BLaER1 treated with 17β-estradiol and CSF1 and Interleukin-3, amounts not matched to agents 10 nM and 100 nM (cell line): ENCODE measurements around the gene SDCCAG8.

Experiments used
- H3K27ac ChIP-seq, 11 experiments: shearing (Covaris generic); formaldehyde crosslinking; 2 replicates each; pipeline ENCODE4 v1.8.1; 2022
- H3K27me3 ChIP-seq, 11 experiments: shearing (Covaris generic); formaldehyde crosslinking; 2 replicates each; pipeline ENCODE4 v1.8.1; 2022
- H3K36me3 ChIP-seq, 11 experiments: shearing (Covaris generic); formaldehyde crosslinking; 2 replicates each; pipeline ENCODE4 v1.8.1; 2022
- H3K4me1 ChIP-seq, 10 experiments: shearing (Covaris generic); formaldehyde crosslinking; 2 replicates each; pipeline ENCODE4 v1.8.1; 2022
- H3K4me2 ChIP-seq, 11 experiments: shearing (Covaris generic); formaldehyde crosslinking; 2 replicates each; pipeline ENCODE4 v1.8.1; 2022
- H3K4me3 ChIP-seq, 10 experiments: shearing (Covaris generic); formaldehyde crosslinking; 2 replicates each; pipeline ENCODE4 v1.8.1; 2022
- H3K9ac ChIP-seq, 11 experiments: shearing (Covaris generic); formaldehyde crosslinking; 2 replicates each; pipeline ENCODE4 v1.8.1; 2022
- H3K9me3 ChIP-seq, 11 experiments: shearing (Covaris generic); formaldehyde crosslinking; replicated peaks in 1 of 11; 2 replicates each; pipeline ENCODE4 v1.8.1; 2022
- H4K20me1 ChIP-seq, 11 experiments: shearing (Covaris generic); formaldehyde crosslinking; 2 replicates each; pipeline ENCODE4 v1.8.1; 2022
- Cebpa-rat ChIP-seq, 11 experiments: shearing (Covaris generic); IDR thresholded peaks; 2 replicates each; pipeline ENCODE4 v1.8.1; 2022

SDCCAG8 gene

DNA sequence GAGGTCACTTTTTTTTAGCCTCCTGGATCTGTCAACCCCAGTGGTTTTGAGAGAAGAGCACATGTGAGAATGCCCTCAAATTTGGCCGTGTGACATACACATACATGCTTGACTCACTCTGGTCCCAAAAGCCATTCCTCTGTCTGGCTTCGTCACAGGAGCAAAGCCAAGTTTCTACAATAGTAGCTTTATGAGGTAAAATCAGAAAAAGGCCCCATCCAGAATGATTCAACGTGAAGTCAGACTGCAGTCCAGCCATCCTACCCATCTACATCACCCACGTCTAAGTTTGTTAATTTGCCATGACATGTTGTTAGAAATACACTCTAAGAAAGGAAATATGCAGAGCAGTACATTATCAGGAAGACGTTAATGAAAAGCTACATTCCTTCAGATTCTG lies 245.2 kb downstream of the SDCCAG8 start:
- Histone ChIP-seq H3K27me3 (no peaks in the 10 kb centered on the region), H3K4me3 (no peak overlapping the region), H3K9ac (no peak overlapping the region), H3K36me3 (peaks cover 5 to 71% (median 24%) of the 10 kb centered on the region in 11 experiments; a peak in 16 of 22 replicates), H4K20me1 (no peaks in the 10 kb centered on the region), H3K9me3 (no peaks in the 10 kb centered on the region), H3K4me1 (peaks cover 16 to 32% (median 24%) of the 10 kb centered on the region in 10 experiments), H3K4me2 (no peak overlapping the region), H3K27ac (no peak overlapping the region)
- no peak for TF ChIP-seq Cebpa-rat (IDR thresholded peaks at IDR 0.05)

DNA sequence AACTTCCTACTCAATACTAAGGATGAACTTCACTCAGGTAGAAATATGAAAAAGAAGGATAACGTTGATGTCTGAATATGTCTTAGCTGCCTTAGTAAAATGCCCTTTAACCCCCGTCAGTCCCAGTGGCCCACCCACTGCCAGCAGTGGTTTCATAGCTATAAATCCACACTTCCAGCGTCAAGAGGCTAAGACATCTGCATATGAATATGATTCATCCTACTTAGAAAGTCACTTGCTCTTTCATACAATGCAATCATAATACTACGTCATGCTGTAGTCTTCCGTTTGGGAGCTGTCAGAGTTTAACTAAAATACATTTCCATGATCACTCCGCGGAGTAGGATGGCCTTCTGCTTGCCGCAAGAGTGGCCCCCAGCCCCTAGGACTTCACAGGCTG lies 247.3 kb downstream of the SDCCAG8 start:
- H3K27ac ChIP-seq, result no peak overlapping the region
- TF ChIP-seq Cebpa-rat (IDR thresholded peaks at IDR 0.05), result no peak
- H3K36me3 ChIP-seq, result peaks cover 1 to 63% (median 18%) of the 10 kb centered on the region in 11 experiments; a peak in 15 of 22 replicates
- H3K9ac ChIP-seq, result no peak overlapping the region
- no peak overlapping the region for H3K4me3 ChIP-seq
- H3K27me3 ChIP-seq, result no peaks in the 10 kb centered on the region
- H3K9me3 ChIP-seq, result no peaks in the 10 kb centered on the region
- H3K4me1 ChIP-seq, result peaks cover 27 to 40% (median 35%) of the 10 kb centered on the region in 10 experiments
- H4K20me1 ChIP-seq, result no peaks in the 10 kb centered on the region
- no peak overlapping the region for H3K4me2 ChIP-seq

DNA sequence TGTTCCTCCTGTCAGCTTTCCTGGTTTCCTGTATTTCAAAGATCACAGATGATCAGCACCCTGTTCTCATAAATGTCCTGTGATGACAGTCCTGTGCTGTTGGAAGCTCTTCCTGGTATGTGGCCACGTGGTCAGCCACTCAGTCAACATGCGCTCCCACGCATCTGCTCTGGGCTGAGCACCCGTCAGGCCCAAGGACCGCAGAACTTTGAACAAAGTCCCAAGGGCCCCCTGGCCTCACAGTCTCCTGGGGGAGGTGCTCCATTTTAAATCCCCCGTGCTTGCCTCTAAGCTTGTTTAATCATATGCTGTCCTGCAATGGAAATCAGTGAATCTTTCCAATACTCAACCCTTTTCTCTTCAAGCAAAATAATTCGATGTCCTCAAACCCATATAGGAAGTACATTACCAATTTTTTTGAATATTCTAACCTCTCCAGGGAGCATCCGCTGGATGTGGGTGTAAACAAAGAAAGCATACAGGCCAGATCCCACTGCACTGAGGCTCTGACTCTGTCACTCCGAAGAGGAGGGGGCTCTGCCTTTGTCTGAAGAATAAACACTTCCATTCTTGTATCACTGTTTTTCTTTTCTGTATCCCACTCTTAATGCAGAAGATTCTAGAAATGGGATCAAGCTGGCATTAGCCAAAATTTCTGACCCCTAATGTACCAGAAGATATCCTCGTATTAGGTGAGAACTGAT lies 250.3 kb downstream of the SDCCAG8 start:
- H3K4me1 ChIP-seq, result peaks cover 43 to 50% (median 44%) of the 10 kb centered on the region in 10 experiments
- H3K36me3 ChIP-seq, result peaks cover 9 to 50% (median 20%) of the 10 kb centered on the region in 11 experiments; a peak in 19 of 22 replicates
- peak overlapping the region in 7 of 11 experiments; percentile 3 to 59 (median 53); a peak in 10 of 22 replicates for H3K9ac ChIP-seq
- peak overlapping the region in 10 of 11 experiments; percentile 24 to 71 (median 62); a peak in 20 of 22 replicates for H3K27ac ChIP-seq
- H3K4me3 ChIP-seq, result peak overlapping the region in 5 of 10 experiments; percentile 4 to 46 (median 13); a peak in 3 of 20 replicates
- H3K9me3 ChIP-seq, result no peaks in the 10 kb centered on the region
- peak overlapping the region; percentile 78 to 97 (median 92) for H3K4me2 ChIP-seq
- H3K27me3 ChIP-seq, result no peaks in the 10 kb centered on the region
- no peak for TF ChIP-seq Cebpa-rat (IDR thresholded peaks at IDR 0.05)
- no peaks in the 10 kb centered on the region for H4K20me1 ChIP-seq

DNA sequence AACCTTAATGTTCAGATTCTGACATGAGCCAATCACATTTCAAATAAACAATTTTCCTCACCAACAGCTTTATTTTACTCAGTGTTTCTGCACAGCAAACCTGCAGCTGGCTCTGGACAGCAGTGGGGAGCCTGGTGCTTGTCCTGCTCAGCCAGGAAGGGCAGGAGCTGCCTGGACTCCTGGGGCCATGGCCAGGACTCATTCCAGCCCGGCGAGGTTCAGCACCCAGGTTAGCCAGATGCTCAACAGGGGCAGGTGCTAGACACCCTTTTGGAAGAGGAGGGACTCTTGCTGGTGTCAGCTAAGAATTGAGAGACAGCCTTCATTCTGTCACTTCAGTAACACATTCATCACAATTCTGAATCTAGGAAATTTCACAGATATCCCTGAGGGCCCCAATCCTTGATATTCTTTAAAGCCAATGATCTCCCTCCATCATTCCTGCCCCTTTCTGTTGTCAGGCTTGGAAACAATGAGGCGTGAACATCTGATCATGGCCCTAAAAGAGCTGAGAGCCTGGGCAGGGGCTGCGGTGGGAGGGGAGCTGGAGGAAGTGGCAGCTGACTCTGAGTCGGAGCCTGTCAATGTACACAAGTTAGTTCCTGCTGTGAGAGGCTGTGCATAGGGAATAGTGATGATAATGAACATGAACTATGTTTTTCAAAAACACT lies 251.3 kb downstream of the SDCCAG8 start:
- peak overlapping the region; percentile 78 to 97 (median 92) for H3K4me2 ChIP-seq
- no peaks in the 10 kb centered on the region for H3K27me3 ChIP-seq
- peak overlapping the region in 7 of 10 experiments; percentile 4 to 46 (median 13); a peak in 8 of 20 replicates for H3K4me3 ChIP-seq
- H3K9me3 ChIP-seq, result no peaks in the 10 kb centered on the region
- H3K9ac ChIP-seq, result peak overlapping the region in 10 of 11 experiments; percentile 3 to 59 (median 50); a peak in 15 of 22 replicates
- H3K36me3 ChIP-seq, result peaks cover 11 to 51% (median 26%) of the 10 kb centered on the region in 11 experiments; a peak in 19 of 22 replicates
- peak overlapping the region in 10 of 11 experiments; percentile 29 to 71 (median 62); a peak in 21 of 22 replicates for H3K27ac ChIP-seq
- no peaks in the 10 kb centered on the region for H4K20me1 ChIP-seq
- H3K4me1 ChIP-seq, result peaks cover 43 to 50% (median 44%) of the 10 kb centered on the region in 10 experiments
- no peak for TF ChIP-seq Cebpa-rat (IDR thresholded peaks at IDR 0.05)

DNA sequence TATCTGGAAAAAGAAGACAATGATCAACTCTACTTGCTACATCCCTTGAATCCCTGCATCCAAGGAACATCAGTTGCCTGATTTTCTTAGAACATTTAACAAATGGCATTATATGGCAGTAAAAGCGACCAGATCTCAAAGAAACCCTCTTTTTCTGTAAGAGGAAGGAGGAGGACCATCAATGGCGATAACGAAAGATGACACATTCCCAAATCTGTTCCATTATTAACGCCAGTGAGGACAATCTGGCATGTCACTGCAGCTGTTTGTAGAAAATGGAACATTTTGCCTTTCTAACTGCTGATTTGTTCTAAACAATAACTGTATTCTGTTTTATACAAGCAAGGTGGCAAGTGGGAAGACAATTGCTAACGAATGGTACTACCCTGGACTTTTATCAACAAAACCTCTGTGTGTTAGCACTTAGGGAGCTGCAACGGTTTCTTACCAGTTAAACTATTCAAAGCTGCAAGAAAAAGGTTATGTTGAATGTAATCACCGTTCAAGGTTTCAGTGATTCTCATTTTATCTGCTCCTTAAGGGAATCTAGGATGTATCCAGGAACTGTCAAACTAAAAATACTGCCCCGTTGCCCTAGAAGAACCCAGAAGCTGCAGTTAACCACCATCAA lies 251.9 kb downstream of the SDCCAG8 start:
- Histone ChIP-seq H3K4me1 (peaks cover 44 to 57% (median 47%) of the 10 kb centered on the region in 10 experiments), H3K4me3 (peak overlapping the region; percentile 3 to 46 (median 22); a peak in 10 of 20 replicates), H4K20me1 (no peaks in the 10 kb centered on the region), H3K36me3 (peaks cover 11 to 48% (median 23%) of the 10 kb centered on the region in 11 experiments; a peak in 19 of 22 replicates), H3K9me3 (no peaks in the 10 kb centered on the region), H3K9ac (peak overlapping the region; percentile 3 to 59 (median 46); a peak in 17 of 22 replicates), H3K27ac (peak overlapping the region in 10 of 11 experiments; percentile 29 to 71 (median 62); a peak in 20 of 22 replicates), H3K4me2 (peak overlapping the region; percentile 78 to 97 (median 92)), H3K27me3 (no peaks in the 10 kb centered on the region)
- TF ChIP-seq Cebpa-rat (IDR thresholded peaks at IDR 0.05), result no peak

DNA sequence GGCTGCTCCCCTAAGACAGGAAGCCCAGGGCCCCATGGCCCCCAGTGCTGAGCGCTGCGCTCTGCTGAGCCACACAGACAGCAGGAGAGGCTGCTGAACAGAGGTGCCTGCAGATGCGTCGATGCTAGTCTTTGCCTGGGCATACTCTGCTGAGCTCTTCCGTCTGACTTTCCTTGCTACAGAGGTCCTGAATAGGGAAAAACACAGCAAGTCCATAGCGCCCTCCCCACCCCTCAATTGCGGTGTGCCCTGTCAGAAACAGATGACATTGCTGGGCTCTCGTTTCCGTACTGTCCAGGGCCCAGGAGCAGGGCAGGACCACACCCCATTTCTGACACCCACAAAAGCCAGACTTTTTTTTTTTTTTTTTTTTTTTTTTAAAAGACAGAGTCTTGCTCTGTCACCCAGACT lies 252.5 kb downstream of the SDCCAG8 start:
- no peaks in the 10 kb centered on the region for H4K20me1 ChIP-seq
- no peaks in the 10 kb centered on the region for H3K27me3 ChIP-seq
- H3K9me3 ChIP-seq, result no peaks in the 10 kb centered on the region
- peaks cover 44 to 62% (median 52%) of the 10 kb centered on the region in 10 experiments for H3K4me1 ChIP-seq
- peak overlapping the region in 9 of 11 experiments; percentile 47 to 71 (median 64); a peak in 18 of 22 replicates for H3K27ac ChIP-seq
- peak overlapping the region; percentile 3 to 59 (median 46); a peak in 17 of 22 replicates for H3K9ac ChIP-seq
- no peak for TF ChIP-seq Cebpa-rat (IDR thresholded peaks at IDR 0.05)
- H3K4me2 ChIP-seq, result peak overlapping the region; percentile 78 to 97 (median 92)
- H3K4me3 ChIP-seq, result peak overlapping the region in 8 of 10 experiments; percentile 3 to 46 (median 28); a peak in 9 of 20 replicates
- peaks cover 11 to 46% (median 23%) of the 10 kb centered on the region in 11 experiments; a peak in 19 of 22 replicates for H3K36me3 ChIP-seq

DNA sequence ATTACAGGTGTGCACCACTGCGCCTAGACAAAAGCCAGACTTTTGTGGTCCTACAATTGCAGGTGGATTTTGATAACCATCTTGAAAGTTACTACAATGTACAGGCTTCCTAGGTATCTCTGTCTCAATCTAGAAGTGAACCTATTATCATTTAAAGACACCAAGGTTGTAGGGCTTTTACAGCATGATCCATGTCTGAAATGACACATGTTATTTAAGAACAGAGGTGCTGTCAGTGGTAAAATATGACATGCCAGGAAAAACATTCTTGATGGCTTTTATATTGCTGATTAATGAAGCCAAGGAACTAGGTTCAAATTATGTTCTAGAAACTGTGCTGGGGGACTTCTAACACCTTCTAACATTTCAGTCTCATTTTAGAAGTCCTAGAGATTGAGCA lies 253.1 kb downstream of the SDCCAG8 start:
- H3K4me1 ChIP-seq, result peaks cover 44 to 68% (median 58%) of the 10 kb centered on the region in 10 experiments
- H3K4me3 ChIP-seq, result peak overlapping the region in 1 of 10 experiments; percentile 27; a peak in 1 of 20 replicates
- H3K36me3 ChIP-seq, result peaks cover 11 to 41% (median 22%) of the 10 kb centered on the region in 11 experiments; a peak in 18 of 22 replicates
- H3K27ac ChIP-seq, result peak overlapping the region in 5 of 11 experiments; percentile 5 to 71 (median 68); a peak in 6 of 22 replicates
- H3K27me3 ChIP-seq, result no peaks in the 10 kb centered on the region
- peak overlapping the region; percentile 78 to 97 (median 92) for H3K4me2 ChIP-seq
- no peak for TF ChIP-seq Cebpa-rat (IDR thresholded peaks at IDR 0.05)
- H3K9ac ChIP-seq, result peak overlapping the region in 4 of 11 experiments; percentile 6 to 59 (median 58); a peak in 5 of 22 replicates
- H4K20me1 ChIP-seq, result no peaks in the 10 kb centered on the region
- H3K9me3 ChIP-seq, result no peaks in the 10 kb centered on the region

DNA sequence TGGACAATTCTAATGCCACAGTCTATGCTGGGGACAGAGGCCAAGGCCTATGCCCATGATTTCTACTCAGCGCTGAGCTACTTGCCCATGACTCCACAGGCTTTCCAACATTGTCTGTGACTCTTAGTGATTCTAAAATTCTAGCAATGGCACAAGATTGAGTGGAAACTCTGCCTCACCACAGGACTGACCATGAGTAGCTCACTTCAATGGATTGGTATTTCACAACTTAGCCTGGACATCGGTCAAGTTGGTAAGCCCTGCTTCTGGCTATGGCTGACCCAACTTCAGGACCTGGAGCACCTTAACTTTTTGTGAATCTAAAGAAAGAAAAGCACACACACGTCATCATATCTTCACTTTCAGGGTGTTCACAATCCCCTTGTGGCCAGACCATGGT lies 255.1 kb downstream of the SDCCAG8 start:
- Histone ChIP-seq H3K4me3 (no peak overlapping the region), H3K4me1 (peaks cover 39 to 70% (median 58%) of the 10 kb centered on the region in 10 experiments), H3K4me2 (no peak overlapping the region), H3K27me3 (no peaks in the 10 kb centered on the region), H3K27ac (no peak overlapping the region), H4K20me1 (no peaks in the 10 kb centered on the region), H3K9ac (no peak overlapping the region), H3K9me3 (0 out of 22 replicates have a peak, but pooled peaks cover 0 to 2% (median 0%) of the 10 kb centered on the region in 11 experiments), H3K36me3 (peaks cover 11 to 30% (median 15%) of the 10 kb centered on the region in 11 experiments; a peak in 18 of 22 replicates)
- TF ChIP-seq Cebpa-rat (IDR thresholded peaks at IDR 0.05), result no peak
